GM12878 (cell line): ENCODE measurements around the gene TMBIM1. TPM values are rescaled to one million over a fixed set of nuclear protein-coding genes. Genes with fewer than 3 reads are reported as not detected.

ENCODE experiments used
- ATAC-seq: fragments of 200-7000 bp; cut with Tn5 transposase; 3 replicates; pipeline ENCODE4 v1.9.1; 2020; ENCODE audit warnings: mild to moderate bottlenecking, moderate library complexity
- BruUV-seq: library from RNA; stranded (reverse); fragments of 400-500 nt; replicated peaks from 2 replicates; lab custom pipeline; 2021; lab: Mats Ljungman, UMichigan
- CTCF ChIA-PET: fragments of 300-600 bp; sonication (Branson Sonifier 250); formaldehyde crosslinking; extraction: SDS; loops from one replicate; lab custom pipeline; 2021; ENCODE audit warnings: inconsistent platforms; lab: Yijun Ruan, JAX
- POLR2A ChIA-PET: fragments of 350-600 bp; formaldehyde crosslinking; extraction: SDS; loops from one replicate; lab custom pipeline; 2021; ENCODE audit warnings: inconsistent platforms; lab: Charles Lee
- RAD21 ChIA-PET: fragments of 300-600 bp; sonication (Branson Sonifier 250); formaldehyde crosslinking; loops from one replicate; lab custom pipeline; 2023; ENCODE audit warnings: antibody characterized with exemption; ENCODE audit not compliant: unreplicated experiment; lab: Charles Lee
- SMC1A ChIA-PET: fragments of 300-600 bp; sonication (Branson Sonifier 250); formaldehyde crosslinking; loops from one replicate; lab custom pipeline; 2023; ENCODE audit not compliant: unreplicated experiment, uncharacterized antibody; lab: Charles Lee
- DNase-seq: peaks from one replicate; pipeline ENCODE4 v3.0.0-alpha.2; 2011; ENCODE audit warnings: low read depth, low spot score
- FAIRE-seq: peaks from 3 replicates; lab custom pipeline; 2011; peaks lifted over from hg19 to GRCh38; lab: Jason Lieb, UNC
- H2AFZ ChIP-seq: 2 replicates; pipeline ENCODE4 v1.6.0; 2011; ENCODE audit warnings: low read depth, low read length, control low read depth; ENCODE audit not compliant: control insufficient read depth
- H3K27ac ChIP-seq: 2 replicates; pipeline ENCODE4 v1.5.1; 2011; ENCODE audit warnings: control low read depth; ENCODE audit not compliant: control insufficient read depth, insufficient read depth
- H3K27me3 ChIP-seq, 2 experiments: replicated peaks in 1 of 2; 2 replicates each; pipeline versions ENCODE4 v1.6.0 to v1.6.1; 2011; ENCODE audit warnings: low read length in 1 of 2; ENCODE audit not compliant: control insufficient read depth in 2 of 2, insufficient read depth in 2 of 2
- H3K36me3 ChIP-seq, 2 experiments: 2 replicates each; pipeline ENCODE4 v1.5.1; 2011; ENCODE audit warnings: low read length in 1 of 2; ENCODE audit not compliant: control insufficient read depth in 2 of 2, insufficient read depth in 2 of 2
- H3K4me1 ChIP-seq: 2 replicates; pipeline ENCODE4 v1.6.1; 2011; ENCODE audit warnings: mild to moderate bottlenecking, low read length, moderate library complexity, mixed read lengths; ENCODE audit not compliant: control insufficient read depth, insufficient read depth
- H3K4me2 ChIP-seq: 2 replicates; pipeline ENCODE4 v1.6.0; 2011; ENCODE audit warnings: control low read depth; ENCODE audit not compliant: control insufficient read depth, insufficient read depth
- H3K4me3 ChIP-seq: fragments of 200-600 bp; sonication (generic); 2 replicates; pipeline ENCODE4 v1.5.1; 2016
- H3K79me2 ChIP-seq: 2 replicates; pipeline ENCODE4 v1.6.0; 2011; ENCODE audit warnings: low read length; ENCODE audit not compliant: control insufficient read depth, insufficient read depth
- H3K9ac ChIP-seq: 2 replicates; pipeline ENCODE4 v1.8.0; 2011; ENCODE audit warnings: low read length, control low read depth, mixed read lengths; ENCODE audit not compliant: control insufficient read depth, insufficient read depth
- H3K9me3 ChIP-seq: replicated peaks from 3 replicates; pipeline ENCODE4 v1.5.1; 2011; ENCODE audit warnings: mild to moderate bottlenecking, low read length; ENCODE audit not compliant: control insufficient read depth, insufficient read depth
- H4K20me1 ChIP-seq: 2 replicates; pipeline ENCODE4 v1.6.0; 2011; ENCODE audit not compliant: control insufficient read depth, insufficient read depth
- BACH1 ChIP-seq: fragments of 450-650 bp; IDR thresholded peaks from 2 replicates; pipeline ENCODE4 v1.6.1; 2017; ENCODE audit warnings: mild to moderate bottlenecking, borderline replicate concordance
- BCLAF1 ChIP-seq: fragments of 450-650 bp; IDR thresholded peaks from 2 replicates; pipeline ENCODE4 v1.6.1; 2017; ENCODE audit warnings: antibody characterized with exemption, mild to moderate bottlenecking, moderate library complexity
- BHLHE40 ChIP-seq, 2 experiments: fragments of 450-650 bp in 1 of 2; IDR thresholded peaks; 2 replicates each; pipeline ENCODE4 v1.6.1; 2011 to 2017; ENCODE audit warnings: low read depth in 2 of 2, borderline replicate concordance in 1 of 2, improper control_type of control experiment in 1 of 2, low read length in 1 of 2, mild to moderate bottlenecking in 1 of 2
- BMI1 ChIP-seq: fragments of 450-650 bp; IDR thresholded peaks from 2 replicates; pipeline ENCODE4 v1.6.1; 2016; ENCODE audit warnings: mild to moderate bottlenecking, moderate library complexity, borderline replicate concordance
- CEBPB ChIP-seq, 2 experiments: fragments of 150-350 bp in 1 of 2; IDR thresholded peaks; 2 replicates each; pipeline ENCODE4 v1.6.1; 2012 to 2014; ENCODE audit warnings: low read depth in 2 of 2, low read length in 2 of 2, borderline replicate concordance in 1 of 2, inconsistent platforms in 1 of 2
- CREB1 ChIP-seq: IDR thresholded peaks from 2 replicates; pipeline ENCODE4 v1.6.1; 2012; ENCODE audit warnings: low read depth, mild to moderate bottlenecking, inconsistent platforms
- HDGF ChIP-seq: fragments of 450-650 bp; IDR thresholded peaks from 2 replicates; pipeline ENCODE4 v1.6.1; 2016; ENCODE audit warnings: antibody characterized with exemption
- IRF4 ChIP-seq: IDR thresholded peaks from 2 replicates; pipeline ENCODE4 v1.6.1; 2011; ENCODE audit warnings: low read depth, low read length
- JUND ChIP-seq: IDR thresholded peaks from 2 replicates; pipeline ENCODE4 v1.6.1; 2012; ENCODE audit warnings: low read depth, mild to moderate bottlenecking, low read length, improper control_type of control experiment, moderate library complexity
- PAX5 ChIP-seq: IDR thresholded peaks from 2 replicates; pipeline ENCODE4 v1.6.1; 2011; ENCODE audit warnings: low read depth, low read length, borderline replicate concordance
- POLR2AphosphoS5 ChIP-seq: IDR thresholded peaks from 2 replicates; pipeline ENCODE4 v1.6.1; 2011; ENCODE audit warnings: mild to moderate bottlenecking, low read length, inconsistent platforms
- SMAD5 ChIP-seq: IDR thresholded peaks from 2 replicates; pipeline ENCODE4 v1.6.1; 2016; ENCODE audit warnings: antibody characterized with exemption, low read depth
- USF1 ChIP-seq: IDR thresholded peaks from 2 replicates; pipeline ENCODE4 v1.6.1; 2011; ENCODE audit warnings: borderline replicate concordance, low read depth, mild to moderate bottlenecking, moderate library complexity, mixed read lengths, low read length; ENCODE audit not compliant: insufficient read depth; ENCODE audit errors: extremely low read length
- ZNF384 ChIP-seq: IDR thresholded peaks from 2 replicates; pipeline ENCODE4 v1.6.1; 2012; ENCODE audit warnings: low read depth, mild to moderate bottlenecking, low read length, improper control_type of control experiment, borderline replicate concordance
- WGBS: methylation state at CpG from one replicate; pipeline ENCODE4 v1.1.6; 2016; ENCODE audit warnings: low lambda C conversion rate; ENCODE audit not compliant: insufficient replicate concordance, insufficient coverage; ENCODE audit errors: missing lambda C conversion rate; 5-methylcytosine and 5-hydroxymethylcytosine counted together
- in situ Hi-C: fragments of 300-500 bp; cut with MboI; formaldehyde crosslinking; loops from 9 replicates; pipeline ENCODE4 v1.14.3; 2018; ENCODE audit warnings: mixed read lengths
- intact Hi-C: fragments of 100-400 bp; cut with micrococcal nuclease; formaldehyde crosslinking; loops from one replicate; pipeline ENCODE4 v1.14.2; 2022; ENCODE audit not compliant: unreplicated experiment
- polyA plus RNA-seq, 11 experiments: library from polyadenylated mRNA; depleted of rRNA in 4 of 11; unstranded in 6 of 11; stranded (reverse) in 5 of 11; fragments of >200 nt; fragmentation: Nextera tagmentation in 4 of 11; fragmentation: Illumina TruSeq in 1 of 11; extraction: Ambion mirVana in 4 of 11; extraction: Trizol in 1 of 11; gene quantifications; 1 replicate in 1 of 11; 2 replicates in 10 of 11; pipeline versions ENCODE4 v1.2.1 to v1.2.3, GENCODE V29; 2011 to 2016; ENCODE audit warnings: inconsistent platforms in 2 of 11, missing spikeins in 2 of 11, low read depth in 1 of 11
- total RNA-seq, 4 experiments: library from RNA; depleted of rRNA in 3 of 4; stranded (reverse); fragments of >200 nt in 3 of 4; fragmentation: Illumina TruSeq in 1 of 4; extraction: Trizol in 1 of 4; gene quantifications; 2 replicates each; pipeline versions ENCODE4 v1.2.1 to v1.2.3, GENCODE V29; 2013 to 2021

TMBIM1 gene
- total and polyA plus RNA-seq, 10 of the 15 experiments (the other 5 are each of a cell fraction or from before 2014, with no cell fraction given), result 6.1 to 38.3 (median 26.2) TPM

- no peak overlapping the region for H2AFZ ChIP-seq
- peaks cover 1% of the 10 kb centered on the region for H3K79me2 ChIP-seq
- ChIA-PET CTCF (interaction anchor here (0.9 kb wide), 1 partner anchor 17 kb away, joined by 4 read pairs; no protein-coding TSS in a partner anchor), SMC1A (interaction anchor here (1.4 kb wide), 1 partner anchor 10 kb away, joined by 3 read pairs; no protein-coding TSS in a partner anchor), RAD21 (no interaction called here), POLR2A (interaction anchor here (1.5 kb wide), 1 partner anchor 17 kb away, joined by 5 read pairs; no protein-coding TSS in a partner anchor)
- no peak for FAIRE-seq
- no peak for DNase-seq
- in situ Hi-C loops (no loop called here), intact Hi-C loops (no loop called here)
- TF ChIP-seq POLR2AphosphoS5 (peak; percentile 65; the same call in 1 of the 2 replicates), BCLAF1 (no peak)
- H3K9ac ChIP-seq, result no peak overlapping the region
- WGBS, result 91% methylated on average over 4 of the region's 4 CpGs
- ATAC-seq, result no peak
- peaks cover 3% of the 10 kb centered on the region for H4K20me1 ChIP-seq
- no peak overlapping the region for H3K27ac ChIP-seq
- peaks cover 28 to 52% of the 10 kb centered on the region in 2 experiments for H3K36me3 ChIP-seq
- H3K4me2 ChIP-seq, result no peak overlapping the region
- BruUV-seq, result TSS peak; percentile 38
- no peak overlapping the region for H3K4me3 ChIP-seq
- no peaks in the 10 kb centered on the region for H3K27me3 ChIP-seq
- H3K4me1 ChIP-seq, result no peaks in the 10 kb centered on the region
- no peaks in the 10 kb centered on the region for H3K9me3 ChIP-seq
Measured at GRCh38 chr2:218236829-218237228, 55.5 kb downstream of the TMBIM1 start.

- H3K4me1 ChIP-seq, result peaks cover 10% of the 10 kb centered on the region
- ChIA-PET CTCF (interaction anchor here (1.2 to 1.4 kb wide), 2 partner anchors 25 to 50 kb away, joined by 3 read pairs; no protein-coding TSS in a partner anchor), SMC1A (interaction anchor here (1.3 to 1.5 kb wide), 2 partner anchors 8 to 12 kb away, joined by 3 to 4 read pairs; no protein-coding TSS in a partner anchor), POLR2A (interaction anchor here (0.6 to 1.6 kb wide), 2 partner anchors 19 to 24 kb away, joined by 3 to 4 read pairs; no protein-coding TSS in a partner anchor), RAD21 (no interaction called here)
- H3K4me3 ChIP-seq, result no peak overlapping the region
- intact Hi-C loops (no loop called here), in situ Hi-C loops (no loop called here)
- 100% methylated on average over 2 of the region's 2 CpGs for WGBS
- no TSS peak for BruUV-seq
- H2AFZ ChIP-seq, result no peak overlapping the region
- no peak for ATAC-seq
- no peak overlapping the region for H3K9ac ChIP-seq
- no peak overlapping the region for H3K27ac ChIP-seq
- no peaks in the 10 kb centered on the region for H3K27me3 ChIP-seq
- no peak for FAIRE-seq
- peaks cover 18% of the 10 kb centered on the region for H3K79me2 ChIP-seq
- H3K4me2 ChIP-seq, result no peak overlapping the region
- no peak for DNase-seq
- peaks cover 3% of the 10 kb centered on the region; the same call in 1 of the 2 replicates for H4K20me1 ChIP-seq
- no peaks in the 10 kb centered on the region for H3K9me3 ChIP-seq
- peaks cover 26 to 53% of the 10 kb centered on the region in 2 experiments for H3K36me3 ChIP-seq
- TF ChIP-seq IRF4 (no peak), CREB1 (no peak), ZNF384 (no peak), BMI1 (no peak), USF1 (no peak), BHLHE40 (IDR thresholded peaks at IDR 0.05; ENCODE audit: borderline replicate concordance in 1 of 2, low read depth in 2 of 2, low read length in 1 of 2) (no peak), JUND (no peak), HDGF (no peak), PAX5 (no peak), SMAD5 (no peak), CEBPB (IDR thresholded peaks at IDR 0.05; ENCODE audit: borderline replicate concordance in 1 of 2, low read depth in 2 of 2, low read length in 2 of 2) (no peak), BACH1 (no peak)
Measured at GRCh38 chr2:218235017-218235416, 57.3 kb downstream of the TMBIM1 start.
